Measurements from ENCODE around the gene L3MBTL3.

DNA sequence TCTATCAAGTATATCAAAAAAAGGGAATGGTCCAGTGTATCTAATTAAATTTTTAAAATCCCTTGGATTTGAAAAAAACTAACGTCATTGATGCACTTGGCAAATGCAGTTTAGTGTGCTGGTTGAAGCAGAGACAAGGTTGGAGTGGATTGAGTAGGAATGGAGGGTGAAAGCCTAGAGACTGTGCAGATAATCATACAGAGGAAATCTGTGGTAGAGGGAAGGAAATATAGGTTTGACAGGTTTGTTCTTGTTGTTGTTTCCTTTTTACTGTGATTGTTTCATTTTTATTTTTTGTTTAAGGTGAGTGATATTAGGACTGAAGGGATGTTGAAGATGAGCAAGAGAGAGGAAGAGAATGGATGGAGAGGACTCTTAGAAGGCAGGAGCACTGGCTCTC lies 29.0 kb upstream of the L3MBTL3 start:
- no peak for TF ChIP-seq CTCF (IDR thresholded peaks at IDR 0.05)
- no peak for TF ChIP-seq POLR2A (IDR thresholded peaks at IDR 0.05)
- TF ChIP-seq EP300 (IDR thresholded peaks at IDR 0.05), result no peak
- TF ChIP-seq POLR2AphosphoS5 (IDR thresholded peaks at IDR 0.05), result no peak
